Measurements from ENCODE around the gene GPR78.

The GPR78 gene

GRCh38 chr4:8546766-8547107 is 33.5 kb upstream of the GPR78 start:
- DNase-seq (ENCODE audit: low read depth in 3 of 3, low spot score in 1 of 3), result no peak

DNA sequence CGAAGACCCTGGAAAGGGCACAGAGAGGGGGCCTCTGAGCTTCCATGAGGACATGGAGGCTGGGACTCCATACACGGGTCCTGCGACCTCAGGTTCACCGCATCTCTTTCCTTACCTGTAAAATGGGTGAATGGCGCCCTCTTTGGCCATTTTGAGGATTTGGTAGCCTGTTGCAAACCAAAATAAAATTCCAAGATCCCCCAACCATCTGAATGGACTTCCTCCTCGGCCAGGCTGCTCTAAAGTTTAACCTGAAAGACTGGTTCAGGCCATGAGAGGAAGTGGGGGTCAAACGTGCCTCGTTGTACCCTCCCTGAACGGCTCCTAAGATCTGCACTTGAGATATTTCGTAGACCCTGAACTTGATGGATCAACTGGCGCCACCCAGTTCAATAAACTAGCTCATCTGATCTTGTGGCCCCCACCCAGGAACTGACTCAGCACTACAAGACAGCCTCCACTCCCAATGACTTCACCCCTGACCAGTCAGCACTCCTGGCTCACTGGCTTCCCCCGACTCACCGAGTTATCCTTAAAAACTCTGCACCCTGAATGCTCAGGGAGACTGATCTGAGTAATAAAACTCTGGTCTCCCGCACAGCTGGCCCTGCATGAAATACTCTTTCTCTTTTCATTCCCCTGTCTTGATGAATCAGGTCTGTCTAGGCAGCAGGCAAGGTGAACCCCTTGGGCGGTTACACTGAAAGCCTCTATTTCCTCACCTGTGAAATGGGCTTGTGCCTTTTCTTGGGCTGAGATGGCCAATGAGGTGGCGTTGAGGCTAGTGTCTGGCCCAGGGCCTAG is 32.9 kb upstream of the GPR78 start:
- no peak for DNase-seq (ENCODE audit: low read depth in 3 of 3, low spot score in 1 of 3)

- DNase-seq (ENCODE audit: low read depth in 3 of 3, low spot score in 1 of 3), result no peak
Observed at GRCh38 chr4:8547912-8548730, 32.1 kb upstream of the GPR78 start.

GRCh38 chr4:8548731-8549351 is 31.4 kb upstream of the GPR78 start:
- no peak for DNase-seq (ENCODE audit: low read depth in 3 of 3, low spot score in 1 of 3)

GRCh38 chr4:8549352-8549931 is 30.8 kb upstream of the GPR78 start:
- DNase-seq (ENCODE audit: low read depth in 3 of 3, low spot score in 1 of 3), result no peak

GRCh38 chr4:8550691-8551090 is 29.5 kb upstream of the GPR78 start:
- no peak for DNase-seq (ENCODE audit: low read depth in 3 of 3, low spot score in 1 of 3)

DNA sequence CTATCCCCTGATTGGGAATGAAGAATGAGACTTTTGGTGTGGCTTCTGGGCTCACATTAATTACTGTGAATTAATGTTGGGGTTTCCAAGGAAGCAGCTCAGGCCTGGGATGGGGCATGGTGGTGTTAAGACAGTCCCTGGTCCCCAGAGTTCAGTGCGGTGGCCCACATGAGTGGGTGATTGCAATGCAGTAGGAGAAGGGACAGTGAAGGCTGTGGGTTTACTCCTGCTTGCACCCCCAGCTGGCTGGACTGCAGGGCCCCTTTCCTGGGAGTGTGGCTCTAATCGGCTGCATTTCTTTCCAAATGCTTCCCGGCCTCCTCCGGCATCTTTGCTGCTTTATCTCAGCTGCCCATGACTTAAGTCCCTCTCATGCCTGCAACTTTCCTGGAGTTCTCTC is 28.2 kb upstream of the GPR78 start:
- no peak for DNase-seq (ENCODE audit: low read depth in 3 of 3, low spot score in 1 of 3)

- no peak for DNase-seq (ENCODE audit: low read depth in 3 of 3, low spot score in 1 of 3)
Observed at GRCh38 chr4:8552581-8553205, 27.5 kb upstream of the GPR78 start.

DNA sequence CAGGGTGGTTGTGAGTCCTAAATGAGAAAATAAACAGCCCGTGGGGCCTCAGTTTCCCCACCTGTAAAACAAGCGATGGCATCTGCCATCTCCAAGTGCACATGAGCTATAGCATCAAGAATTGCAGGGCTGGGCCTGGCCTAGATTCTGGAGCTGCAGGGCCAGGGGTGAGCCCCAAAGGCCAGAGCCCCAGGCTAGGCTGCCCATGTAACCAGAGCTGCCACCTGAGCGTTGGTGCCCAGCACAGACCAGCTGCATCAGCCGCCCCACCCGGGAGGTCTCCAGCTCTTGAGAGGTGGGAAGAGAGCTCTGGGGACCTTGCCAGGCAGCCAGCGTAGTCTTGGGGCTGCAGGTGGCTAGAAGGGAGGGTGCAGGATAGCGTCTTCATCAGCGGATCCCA is 27.0 kb upstream of the GPR78 start:
- DNase-seq (ENCODE audit: low read depth in 3 of 3, low spot score in 1 of 3), result no peak

DNA sequence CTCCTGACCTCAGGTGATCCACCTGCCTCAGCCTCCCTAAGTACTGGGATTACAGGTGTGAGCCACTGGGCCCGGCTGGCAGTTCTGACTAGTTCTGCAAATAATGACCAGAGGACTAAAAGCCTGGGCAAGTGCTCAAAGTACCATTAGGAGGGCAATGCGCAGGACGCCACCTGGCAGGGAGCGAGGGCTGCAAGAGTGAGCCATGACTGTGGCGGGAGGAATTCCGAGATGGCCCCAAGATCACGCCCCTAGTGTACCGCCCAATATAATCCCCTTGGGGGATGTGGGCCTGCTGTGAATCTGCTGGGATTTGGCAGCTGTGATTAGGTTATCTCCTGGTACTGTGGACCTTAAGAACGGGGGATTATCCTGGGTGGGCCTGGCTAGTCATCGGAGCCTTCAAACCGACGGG is 26.2 kb upstream of the GPR78 start:
- no peak for DNase-seq (ENCODE audit: low read depth in 3 of 3, low spot score in 1 of 3)

DNA sequence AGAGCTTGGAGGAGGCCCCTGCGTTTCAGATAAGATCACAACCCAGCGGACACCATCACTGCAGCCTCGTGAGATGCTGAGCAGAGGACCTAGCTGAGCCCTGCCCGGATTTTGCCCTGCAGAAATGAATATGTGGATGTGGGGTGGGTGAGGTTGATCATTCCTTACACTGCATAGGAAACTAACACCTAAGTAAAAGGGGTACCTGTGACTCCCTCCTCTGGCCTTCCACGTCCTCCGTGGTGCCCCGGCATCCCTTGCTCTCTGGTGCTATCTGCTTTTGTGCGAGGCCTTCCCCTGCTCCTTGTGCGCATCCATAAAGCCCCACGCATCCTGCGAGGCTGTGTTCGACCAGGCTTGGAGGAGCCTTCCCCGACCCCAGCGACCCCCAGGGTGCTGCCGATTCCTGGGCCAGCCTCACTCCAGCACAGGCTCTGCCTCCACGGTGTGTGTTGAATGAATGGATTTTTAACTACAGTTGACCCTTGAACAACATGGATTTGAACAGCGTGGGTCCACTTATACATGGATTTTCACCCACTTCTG is 25.6 kb upstream of the GPR78 start:
- no peak for DNase-seq (ENCODE audit: low read depth in 3 of 3, low spot score in 1 of 3)

DNA sequence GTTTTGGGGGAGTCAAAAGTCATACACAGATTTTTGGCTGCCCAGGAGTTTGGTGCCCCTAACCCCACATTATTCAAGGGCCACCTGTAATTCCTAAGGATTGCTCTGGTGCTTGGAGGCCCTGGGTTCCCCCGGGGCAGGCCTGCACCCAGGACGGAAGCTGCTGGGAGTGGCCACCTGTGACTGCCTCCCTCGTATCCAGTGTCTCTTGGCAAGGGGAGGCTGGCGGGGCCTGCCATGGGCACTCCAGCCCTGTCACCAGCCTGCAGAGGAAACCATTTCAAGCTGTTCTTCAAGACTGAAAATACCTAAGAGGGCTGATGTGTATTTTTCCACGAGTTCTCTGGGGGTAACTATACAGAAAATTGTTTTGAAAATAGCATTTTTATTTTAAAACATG is 24.5 kb upstream of the GPR78 start:
- DNase-seq (ENCODE audit: low read depth in 3 of 3, low spot score in 1 of 3), result no peak

DNA sequence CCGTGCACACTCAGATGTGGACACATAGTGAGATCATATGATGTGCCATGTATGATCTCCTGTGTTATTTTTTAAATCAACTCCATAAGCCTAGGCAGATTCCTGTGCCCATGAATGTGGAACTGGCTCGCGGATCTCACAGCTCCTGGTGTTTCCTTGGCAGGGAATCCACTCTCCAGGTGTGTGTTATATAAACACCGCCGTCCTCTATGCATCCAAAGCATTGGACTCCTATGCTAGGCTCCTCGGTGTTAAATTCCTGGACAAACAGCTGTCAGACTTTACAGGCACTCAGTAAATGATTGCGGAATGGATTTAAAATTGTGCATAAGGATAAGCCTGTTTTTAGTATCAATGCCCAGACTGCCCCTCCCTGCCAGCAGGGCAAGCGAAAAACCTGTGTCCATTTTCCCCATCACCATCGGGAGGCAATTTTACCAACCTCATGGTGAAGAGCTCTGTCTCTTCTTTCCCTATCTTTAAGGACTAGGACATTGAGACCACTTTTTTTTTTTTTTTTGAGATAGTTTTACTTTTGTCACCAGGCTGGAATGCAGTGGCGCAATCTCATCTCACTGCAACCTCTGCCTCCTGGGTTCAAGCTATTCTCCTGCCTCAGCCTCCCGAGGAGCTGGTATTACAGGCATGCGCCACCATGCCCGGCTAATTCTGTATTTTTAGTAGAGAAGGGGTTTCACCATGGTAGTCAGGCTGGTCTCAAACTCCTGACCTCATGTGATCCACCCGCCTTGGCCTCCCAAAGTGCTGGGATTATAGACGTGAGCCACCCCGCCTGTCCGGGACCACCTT is 23.6 kb upstream of the GPR78 start:
- DNase-seq (ENCODE audit: low read depth in 3 of 3, low spot score in 1 of 3), result no peak

DNA sequence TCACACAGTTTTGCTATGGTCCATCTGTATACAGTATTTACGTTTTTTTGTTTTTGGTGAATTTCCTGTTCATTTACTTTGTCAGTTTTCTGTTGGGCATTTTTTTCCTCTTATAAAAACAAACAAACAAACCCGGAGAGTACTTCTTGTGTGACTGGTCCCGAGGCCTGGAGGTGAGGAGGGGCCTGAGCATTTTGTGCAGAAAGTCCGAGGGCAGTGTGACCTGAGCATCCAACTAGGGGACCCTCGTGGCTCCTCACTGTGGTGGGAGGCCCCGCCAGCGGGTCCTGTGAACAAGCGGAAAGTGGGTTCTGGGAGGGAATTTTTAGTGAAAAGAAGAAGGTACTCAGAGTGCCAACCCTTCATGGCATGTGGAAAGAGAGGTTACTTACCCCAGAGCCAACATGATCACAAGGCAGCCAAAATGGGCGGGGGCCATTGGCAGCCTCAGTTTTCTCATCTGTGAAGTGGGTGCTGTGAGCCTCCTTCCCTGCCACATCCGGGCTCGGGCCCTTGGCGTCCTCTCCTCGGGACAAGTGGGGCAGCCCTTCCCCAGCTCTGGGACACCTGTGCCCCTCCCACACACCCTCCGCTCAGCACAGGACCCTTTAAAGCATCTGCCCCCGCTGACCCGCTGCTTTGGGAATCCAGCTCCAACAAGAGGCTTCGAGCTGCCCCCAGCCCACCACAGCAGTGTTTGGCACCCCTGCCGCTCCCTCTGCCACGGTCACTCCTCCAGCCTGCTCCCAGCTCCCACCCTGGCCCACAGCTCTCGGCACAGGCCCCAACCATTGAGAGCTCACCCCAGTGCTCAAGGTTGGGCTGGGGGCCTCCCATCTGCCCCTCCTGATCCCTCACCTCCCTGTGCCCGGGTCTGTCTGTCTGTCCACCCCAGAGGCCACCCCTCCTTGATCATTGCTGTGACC is 22.8 kb upstream of the GPR78 start:
- DNase-seq (ENCODE audit: low read depth in 3 of 3, low spot score in 1 of 3), result no peak

GRCh38 chr4:8558080-8558960 is 21.9 kb upstream of the GPR78 start:
- no peak for DNase-seq (ENCODE audit: low read depth in 3 of 3, low spot score in 1 of 3)

DNA sequence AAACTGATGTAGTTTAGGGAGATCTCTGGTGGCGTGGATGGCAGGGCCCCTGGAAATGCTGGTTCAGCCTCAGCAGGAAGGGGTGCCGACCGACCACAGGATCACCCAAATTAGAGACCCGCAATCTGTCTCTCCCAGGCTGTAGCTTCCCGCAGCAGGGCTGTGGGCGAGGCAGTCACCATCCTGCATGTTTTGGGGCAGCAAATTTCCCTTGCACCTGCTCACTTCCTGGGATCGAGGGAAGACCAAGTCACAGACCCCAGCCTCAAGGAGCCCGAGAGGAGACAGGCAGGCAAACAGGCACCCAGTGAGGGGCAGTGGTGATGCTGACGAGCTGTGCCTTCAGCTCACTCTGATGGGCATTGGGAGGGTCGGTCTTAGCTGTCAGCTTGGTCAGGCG is 21.2 kb upstream of the GPR78 start:
- no peak for DNase-seq (ENCODE audit: low read depth in 3 of 3, low spot score in 1 of 3)

DNA sequence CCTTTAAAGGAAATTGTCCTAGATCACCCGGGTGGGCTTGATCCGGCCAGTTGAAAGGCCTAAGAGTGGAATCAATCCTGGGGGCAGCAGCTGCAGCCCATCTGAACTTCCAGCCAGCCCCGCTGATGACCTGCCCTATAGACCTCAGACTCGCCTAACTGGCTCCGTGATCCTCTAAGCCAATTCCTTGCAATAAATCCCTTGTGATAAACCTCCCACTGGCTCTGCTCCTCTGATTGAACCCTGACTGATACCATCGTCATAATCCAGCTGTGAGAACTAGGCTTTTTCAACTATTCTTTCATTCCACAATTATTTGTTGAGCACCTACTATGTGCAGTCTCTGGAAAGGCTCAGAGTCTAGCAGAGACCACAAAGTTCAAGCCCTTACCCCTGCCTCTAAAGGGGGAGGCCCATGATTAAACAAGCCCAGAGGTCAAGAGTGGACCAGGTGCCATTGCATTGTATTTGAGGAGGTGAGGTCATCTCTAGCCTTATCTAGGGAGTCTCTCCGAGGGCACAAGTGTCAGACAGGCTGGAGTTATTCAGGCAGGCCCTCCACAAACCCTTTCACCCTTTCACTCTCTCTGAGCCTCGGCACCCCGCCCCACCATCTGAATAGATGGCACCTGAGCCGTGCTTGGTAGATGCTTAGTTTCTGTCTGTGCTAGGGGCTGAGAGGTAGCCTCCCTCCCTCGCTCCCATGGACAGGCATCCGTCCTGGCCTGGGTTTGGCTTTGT is 20.5 kb upstream of the GPR78 start:
- DNase-seq (ENCODE audit: low read depth in 3 of 3, low spot score in 1 of 3), result no peak
